ENCODE results near the gene ADGRE2.

- TF ChIP-seq, protein P1, sequence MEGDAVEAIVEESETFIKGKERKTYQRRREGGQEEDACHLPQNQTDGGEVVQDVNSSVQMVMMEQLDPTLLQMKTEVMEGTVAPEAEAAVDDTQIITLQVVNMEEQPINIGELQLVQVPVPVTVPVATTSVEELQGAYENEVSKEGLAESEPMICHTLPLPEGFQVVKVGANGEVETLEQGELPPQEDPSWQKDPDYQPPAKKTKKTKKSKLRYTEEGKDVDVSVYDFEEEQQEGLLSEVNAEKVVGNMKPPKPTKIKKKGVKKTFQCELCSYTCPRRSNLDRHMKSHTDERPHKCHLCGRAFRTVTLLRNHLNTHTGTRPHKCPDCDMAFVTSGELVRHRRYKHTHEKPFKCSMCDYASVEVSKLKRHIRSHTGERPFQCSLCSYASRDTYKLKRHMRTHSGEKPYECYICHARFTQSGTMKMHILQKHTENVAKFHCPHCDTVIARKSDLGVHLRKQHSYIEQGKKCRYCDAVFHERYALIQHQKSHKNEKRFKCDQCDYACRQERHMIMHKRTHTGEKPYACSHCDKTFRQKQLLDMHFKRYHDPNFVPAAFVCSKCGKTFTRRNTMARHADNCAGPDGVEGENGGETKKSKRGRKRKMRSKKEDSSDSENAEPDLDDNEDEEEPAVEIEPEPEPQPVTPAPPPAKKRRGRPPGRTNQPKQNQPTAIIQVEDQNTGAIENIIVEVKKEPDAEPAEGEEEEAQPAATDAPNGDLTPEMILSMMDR (conservative IDR thresholded peaks at IDR 0.05): no peak
- no peak for TF ChIP-seq EZH2 (IDR thresholded peaks at IDR 0.05; ENCODE audit: low read depth)
Measured at GRCh38 chr19:14821937-14822336, 43.6 kb upstream of the ADGRE2 start.
